AG10803 (cell line): ENCODE data around the gene TBX4.

Experiments
- DNase-seq: peaks from one replicate; pipeline ENCODE4 v3.0.0; 2010; ENCODE audit warnings: low read depth
- H3K4me3 ChIP-seq: 2 replicates; pipeline ENCODE4 v1.5.1; 2011; ENCODE audit warnings: mild to moderate bottlenecking, low read length, control low read depth
- TF ChIP-seq, protein P1 (sequence below): conservative IDR thresholded peaks from 2 replicates; pipeline ENCODE4 v1.5.1; 2011; ENCODE audit warnings: mild to moderate bottlenecking, low read length, control low read depth, inconsistent platforms

TBX4 gene

DNA sequence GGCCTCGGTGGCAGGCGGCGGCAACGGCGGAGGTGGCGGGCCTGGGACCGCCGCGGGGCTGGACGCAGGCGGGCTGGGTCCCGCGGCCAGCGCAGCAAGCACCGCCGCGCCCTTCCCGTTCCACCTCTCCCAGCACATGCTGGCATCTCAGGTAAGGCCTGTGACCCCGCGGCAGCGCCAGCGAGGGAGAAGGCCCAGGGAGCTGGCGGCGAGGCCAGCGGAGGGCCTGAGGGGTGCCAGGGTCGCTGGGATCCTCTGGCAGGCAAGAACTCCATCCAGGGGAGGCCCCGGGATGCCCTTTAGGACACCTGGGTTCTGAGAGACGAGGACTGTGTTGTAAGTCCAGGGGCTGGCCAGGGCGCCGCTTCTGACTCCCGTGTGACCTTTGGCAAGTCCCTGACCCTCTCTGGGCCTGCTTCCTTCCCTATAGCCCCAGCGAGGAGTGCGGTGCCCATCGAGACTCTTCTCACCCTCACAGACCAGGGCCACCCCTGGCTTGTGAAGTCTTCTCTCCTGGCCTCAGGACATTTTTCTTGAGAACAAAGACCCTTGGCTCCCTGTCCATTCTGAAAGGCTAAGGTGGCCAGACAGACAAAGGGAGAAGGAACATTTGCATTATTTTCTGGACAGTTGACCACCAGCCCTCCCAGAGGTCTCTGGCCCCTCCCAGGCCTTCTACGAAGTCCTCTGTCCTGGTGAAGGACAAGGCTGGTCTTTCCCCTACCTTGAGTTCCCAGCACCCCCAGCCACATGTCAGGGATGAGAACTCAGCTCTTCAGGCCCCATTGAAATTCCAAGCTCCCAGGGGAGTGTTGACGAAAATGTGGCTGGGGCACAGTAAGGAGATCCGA lies 46.3 kb upstream of the TBX4 start:
- TF ChIP-seq, protein P1, sequence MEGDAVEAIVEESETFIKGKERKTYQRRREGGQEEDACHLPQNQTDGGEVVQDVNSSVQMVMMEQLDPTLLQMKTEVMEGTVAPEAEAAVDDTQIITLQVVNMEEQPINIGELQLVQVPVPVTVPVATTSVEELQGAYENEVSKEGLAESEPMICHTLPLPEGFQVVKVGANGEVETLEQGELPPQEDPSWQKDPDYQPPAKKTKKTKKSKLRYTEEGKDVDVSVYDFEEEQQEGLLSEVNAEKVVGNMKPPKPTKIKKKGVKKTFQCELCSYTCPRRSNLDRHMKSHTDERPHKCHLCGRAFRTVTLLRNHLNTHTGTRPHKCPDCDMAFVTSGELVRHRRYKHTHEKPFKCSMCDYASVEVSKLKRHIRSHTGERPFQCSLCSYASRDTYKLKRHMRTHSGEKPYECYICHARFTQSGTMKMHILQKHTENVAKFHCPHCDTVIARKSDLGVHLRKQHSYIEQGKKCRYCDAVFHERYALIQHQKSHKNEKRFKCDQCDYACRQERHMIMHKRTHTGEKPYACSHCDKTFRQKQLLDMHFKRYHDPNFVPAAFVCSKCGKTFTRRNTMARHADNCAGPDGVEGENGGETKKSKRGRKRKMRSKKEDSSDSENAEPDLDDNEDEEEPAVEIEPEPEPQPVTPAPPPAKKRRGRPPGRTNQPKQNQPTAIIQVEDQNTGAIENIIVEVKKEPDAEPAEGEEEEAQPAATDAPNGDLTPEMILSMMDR, result no peak
- DNase-seq, result no peak
- no peak overlapping the region for H3K4me3 ChIP-seq

DNA sequence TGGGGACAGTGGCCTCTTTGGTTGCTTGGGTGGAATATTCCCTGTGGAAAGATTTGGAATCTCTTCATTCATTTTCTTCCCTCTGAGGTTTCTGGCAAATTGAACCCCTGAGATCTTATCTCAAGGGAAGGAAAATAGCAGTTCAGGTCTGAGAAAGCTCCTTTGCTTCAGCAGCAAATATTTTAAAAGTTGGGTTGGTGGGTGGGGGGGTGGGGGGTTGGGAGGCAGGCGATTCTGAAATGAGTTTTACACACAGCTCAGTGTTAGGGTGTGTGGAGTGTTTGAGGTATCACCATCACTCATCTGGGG lies 45.7 kb upstream of the TBX4 start:
- DNase-seq, result no peak
- no peak overlapping the region for H3K4me3 ChIP-seq
- TF ChIP-seq, protein P1, result no peak

DNA sequence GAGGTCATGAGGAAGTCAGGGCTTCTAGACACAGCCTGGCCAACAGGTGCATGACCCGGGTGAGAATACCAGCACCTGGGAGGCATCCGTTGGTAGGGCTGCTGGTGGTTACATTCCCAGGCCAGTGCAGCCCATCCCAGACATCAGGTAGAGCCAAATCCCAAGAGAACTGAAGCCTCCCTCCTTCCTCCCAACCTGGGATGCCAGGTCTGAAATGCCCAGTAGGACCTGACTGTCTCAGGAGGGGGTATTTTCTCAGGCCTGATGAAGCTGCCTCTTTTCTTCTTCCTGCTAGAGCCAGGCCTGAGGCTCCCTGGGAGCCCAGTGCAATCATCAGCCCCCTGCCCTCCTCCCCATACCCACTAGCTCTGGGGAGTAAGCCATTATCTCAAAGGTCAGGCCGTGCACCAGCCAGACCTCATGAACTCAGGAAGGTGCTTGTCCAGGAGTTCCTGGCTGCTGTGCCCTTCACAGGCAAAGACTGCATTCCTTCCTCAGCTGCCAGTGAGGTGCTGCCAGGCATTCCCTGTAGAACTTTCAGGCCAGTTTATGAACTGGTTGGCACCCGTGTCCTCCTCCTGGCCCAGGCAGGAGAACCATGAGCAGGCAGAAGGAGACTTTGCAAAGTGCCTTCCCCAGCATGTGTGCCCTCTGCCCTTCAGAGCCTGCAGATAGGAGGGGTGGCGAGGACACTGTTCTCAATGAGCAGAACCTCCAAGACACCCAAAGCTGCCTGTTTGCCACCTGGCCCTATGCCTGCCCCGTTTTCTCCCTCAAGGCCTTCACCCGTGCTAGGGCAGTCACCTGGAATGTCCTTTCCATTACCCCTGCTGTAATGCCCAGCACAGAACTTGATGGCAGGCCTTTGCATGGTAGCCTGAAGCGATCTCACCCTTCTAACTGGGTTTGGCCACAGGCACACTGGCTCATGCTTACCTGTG lies 45.0 kb upstream of the TBX4 start:
- DNase-seq, result no peak
- no peak overlapping the region for H3K4me3 ChIP-seq
- TF ChIP-seq, protein P1, result no peak

DNA sequence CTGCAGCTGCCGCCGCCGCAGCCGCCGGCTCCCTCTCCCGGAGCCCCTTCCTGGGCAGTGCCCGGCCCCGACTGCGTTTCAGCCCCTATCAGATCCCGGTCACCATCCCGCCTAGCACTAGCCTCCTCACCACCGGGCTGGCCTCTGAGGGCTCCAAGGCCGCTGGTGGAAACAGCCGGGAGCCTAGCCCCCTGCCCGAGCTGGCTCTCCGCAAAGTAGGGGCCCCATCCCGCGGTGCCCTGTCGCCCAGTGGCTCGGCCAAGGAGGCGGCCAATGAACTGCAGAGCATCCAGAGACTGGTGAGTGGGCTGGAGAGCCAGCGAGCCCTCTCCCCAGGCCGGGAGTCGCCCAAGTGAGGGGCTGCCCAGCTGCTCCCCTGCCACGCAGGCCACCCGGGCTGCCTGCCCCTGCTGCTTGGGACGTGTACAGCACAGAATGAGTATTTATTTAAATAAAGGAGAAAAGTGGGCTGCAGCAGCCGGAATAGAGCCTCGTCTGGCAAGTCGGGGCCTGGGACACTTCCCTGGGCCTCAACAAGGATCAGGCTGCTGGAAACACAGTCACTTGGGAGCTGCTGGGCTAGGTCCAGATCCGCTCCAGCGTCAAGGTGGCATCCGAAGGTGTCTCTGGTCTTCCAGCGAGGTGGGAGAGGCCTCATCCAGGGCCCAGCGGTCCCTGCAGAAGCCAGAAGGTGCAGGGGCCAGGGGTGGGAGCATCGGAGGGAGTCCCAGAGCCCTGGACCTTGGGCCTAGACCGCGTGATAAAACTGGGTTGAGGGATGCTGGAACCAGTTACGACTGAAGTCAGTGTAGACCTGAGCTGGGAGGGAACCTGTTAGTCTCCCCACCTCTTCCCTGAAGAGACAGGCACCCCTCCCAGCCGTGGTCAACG lies 43.8 kb upstream of the TBX4 start:
- DNase-seq, result no peak
- TF ChIP-seq, protein P1, result no peak
- H3K4me3 ChIP-seq, result no peak overlapping the region; the same call in 1 of the 2 replicates

DNA sequence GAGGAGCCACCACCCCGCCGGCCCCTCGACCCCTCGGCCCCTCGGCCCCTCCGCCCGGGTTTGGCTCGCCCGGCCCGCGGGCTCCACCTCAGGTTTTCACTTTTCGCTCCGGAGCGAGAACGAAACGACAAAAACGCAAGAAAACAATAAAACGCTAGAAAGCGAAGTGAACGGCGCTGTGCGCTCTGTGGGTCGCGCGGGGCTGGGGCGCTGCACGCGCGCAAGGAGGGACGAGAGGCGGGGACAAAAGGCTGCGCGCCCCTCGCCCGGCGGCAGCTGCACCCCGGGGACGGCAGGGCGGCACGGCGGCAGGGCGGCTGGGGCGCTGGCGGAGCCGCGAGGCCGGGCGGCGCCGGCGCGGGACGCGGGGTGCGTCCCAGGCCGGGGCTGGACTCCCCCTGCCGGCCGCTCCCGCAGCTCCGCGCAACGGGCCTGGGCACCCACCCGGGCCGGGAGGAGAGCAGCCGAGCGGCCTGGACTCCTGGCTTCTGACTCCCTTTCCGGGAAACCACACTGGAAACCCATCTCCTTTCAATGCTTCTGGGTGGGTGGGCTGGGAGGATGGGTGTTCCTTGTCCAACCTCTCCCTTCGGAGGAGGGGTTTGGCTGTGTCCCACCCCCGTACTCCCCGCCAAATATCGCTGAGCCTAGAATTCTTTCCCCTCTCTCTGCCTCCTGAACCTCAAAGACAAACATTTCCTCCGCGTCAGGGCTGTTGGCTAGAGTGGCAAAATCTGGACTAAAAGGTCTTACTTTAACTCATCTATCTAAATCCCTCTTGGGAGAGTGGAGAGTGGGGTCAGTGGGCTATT lies 42.7 kb upstream of the TBX4 start:
- H3K4me3 ChIP-seq, result peak overlapping the region; percentile 62
- DNase-seq, result peak; percentile 57
- TF ChIP-seq, protein P1, result peak; percentile 43
